Fibroblast of gingiva (primary cell): Measurements from ENCODE around the gene HIVEP3.

ENCODE experiments used
- DNase-seq: peaks from one replicate; pipeline ENCODE4 v3.0.0-alpha.2; 2011; ENCODE audit warnings: low read depth

The HIVEP3 gene

GRCh38 chr1:41533016-41533730 lies 385.5 kb downstream of the HIVEP3 start:
- DNase-seq, result no peak

GRCh38 chr1:41532206-41532975 lies 386.3 kb downstream of the HIVEP3 start:
- no peak for DNase-seq

- DNase-seq, result no peak
Measured at GRCh38 chr1:41530411-41530810, 388.3 kb downstream of the HIVEP3 start.

GRCh38 chr1:41529621-41530395 lies 388.9 kb downstream of the HIVEP3 start:
- DNase-seq, result no peak

GRCh38 chr1:41528726-41529605 lies 389.8 kb downstream of the HIVEP3 start:
- DNase-seq, result no peak

GRCh38 chr1:41528106-41528505 lies 390.6 kb downstream of the HIVEP3 start:
- DNase-seq, result no peak

- DNase-seq, result no peak
Measured at GRCh38 chr1:41526956-41527561, 391.7 kb downstream of the HIVEP3 start.

- DNase-seq, result no peak
Measured at GRCh38 chr1:41525891-41526587, 392.7 kb downstream of the HIVEP3 start.

GRCh38 chr1:41524676-41525675 lies 393.7 kb downstream of the HIVEP3 start:
- no peak for DNase-seq

- DNase-seq, result no peak
Measured at GRCh38 chr1:41523949-41524675, 394.6 kb downstream of the HIVEP3 start.

GRCh38 chr1:41523071-41523470 lies 395.7 kb downstream of the HIVEP3 start:
- no peak for DNase-seq

- no peak for DNase-seq
Measured at GRCh38 chr1:41521766-41522165, 397.0 kb downstream of the HIVEP3 start.

- DNase-seq, result no peak
Measured at GRCh38 chr1:41520951-41521752, 397.6 kb downstream of the HIVEP3 start.

- DNase-seq, result no peak
Measured at GRCh38 chr1:41519667-41520066, 399.1 kb downstream of the HIVEP3 start.

- DNase-seq, result no peak
Measured at GRCh38 chr1:41518471-41518870, 400.3 kb downstream of the HIVEP3 start.

- no peak for DNase-seq
Measured at GRCh38 chr1:41517062-41517438, 401.7 kb downstream of the HIVEP3 start.

- DNase-seq, result peak; percentile 80
Measured at GRCh38 chr1:41516168-41517061, 402.3 kb downstream of the HIVEP3 start.
